CD4-positive, alpha-beta T cell treated with Interleukin-15 for 1 hour (primary cell): ENCODE measurements around the gene NCS1.
"Not testable (repeated sequence)": the region's sequence is repeated elsewhere in the genome, so short reads cannot be mapped to it uniquely, and the experiment has no call there.

ENCODE experiments used
- DNase-seq: peaks from one replicate; pipeline ENCODE4 v3.0.0-alpha.2; 2020

NCS1 gene

GRCh38 chr9:130265431-130266235 lies 93.4 kb downstream of the NCS1 start, which contains the start of gene HMCN2:
HMCN2 (plus strand) TSS chr9:130265760; CDS start chr9:130265879, 119 bp downstream.
- DNase-seq = no peak

DNA sequence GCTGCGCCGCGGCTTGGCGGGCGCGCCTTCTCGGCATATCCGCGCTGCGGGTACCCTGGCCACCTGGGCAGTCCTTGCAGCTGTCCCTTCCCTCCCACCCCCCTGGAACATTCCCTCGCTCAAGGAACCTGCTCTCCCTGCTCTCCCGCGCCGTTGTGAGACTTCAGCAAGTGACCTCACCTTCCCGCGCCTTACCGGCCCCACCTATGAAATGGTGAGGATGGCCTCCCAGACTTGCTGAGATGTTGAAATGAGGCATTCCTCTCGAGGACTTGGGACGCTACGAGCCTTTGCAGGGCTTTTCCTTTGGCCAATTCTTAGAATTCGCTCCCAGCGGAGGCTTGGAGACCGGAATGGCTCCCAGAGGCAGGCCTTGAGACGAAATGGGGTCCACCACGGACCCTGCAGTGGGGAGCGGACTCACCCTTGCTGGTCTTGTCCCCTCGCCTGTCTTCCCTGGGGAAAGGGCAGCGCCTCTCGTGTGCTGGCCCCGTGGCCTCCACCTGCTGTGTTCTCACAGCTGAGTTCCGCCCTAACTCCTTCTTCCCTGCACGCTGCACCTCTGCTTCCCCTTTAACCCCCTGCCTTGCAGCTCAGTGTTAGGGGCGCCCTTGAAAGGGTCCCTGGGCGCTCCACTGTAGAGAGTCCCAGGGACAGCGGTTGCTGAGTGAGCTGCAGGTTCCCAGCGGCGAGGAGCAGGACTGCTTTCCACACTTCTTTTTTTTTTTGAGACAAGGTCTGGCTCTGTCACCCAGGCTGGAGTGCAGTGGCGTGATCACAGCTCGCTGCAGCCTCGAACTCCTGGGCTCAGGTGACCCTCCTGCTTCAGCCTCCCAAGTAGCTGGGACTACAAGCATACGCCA lies 94.3 kb downstream of the NCS1 start:
- no peak for DNase-seq

DNA sequence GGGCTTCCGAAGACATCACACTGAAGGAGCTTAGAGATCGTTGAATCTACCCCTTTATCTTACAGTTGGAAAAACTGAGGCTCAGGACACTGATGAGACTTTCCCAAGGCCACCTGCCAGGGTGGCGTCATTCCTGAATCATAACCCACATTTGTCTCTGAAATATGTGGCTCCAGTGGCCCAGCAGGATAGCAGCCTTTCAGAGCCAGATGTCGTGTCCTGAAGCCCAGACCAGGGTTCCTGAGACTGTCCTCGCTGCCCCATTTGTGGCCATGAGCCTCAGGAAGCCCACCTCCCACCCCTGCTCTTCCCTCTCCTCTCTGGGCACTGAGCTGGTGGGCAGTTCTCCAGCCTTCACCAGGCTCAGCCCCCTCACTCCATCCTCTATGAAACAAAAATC lies 95.7 kb downstream of the NCS1 start:
- DNase-seq = no peak

DNA sequence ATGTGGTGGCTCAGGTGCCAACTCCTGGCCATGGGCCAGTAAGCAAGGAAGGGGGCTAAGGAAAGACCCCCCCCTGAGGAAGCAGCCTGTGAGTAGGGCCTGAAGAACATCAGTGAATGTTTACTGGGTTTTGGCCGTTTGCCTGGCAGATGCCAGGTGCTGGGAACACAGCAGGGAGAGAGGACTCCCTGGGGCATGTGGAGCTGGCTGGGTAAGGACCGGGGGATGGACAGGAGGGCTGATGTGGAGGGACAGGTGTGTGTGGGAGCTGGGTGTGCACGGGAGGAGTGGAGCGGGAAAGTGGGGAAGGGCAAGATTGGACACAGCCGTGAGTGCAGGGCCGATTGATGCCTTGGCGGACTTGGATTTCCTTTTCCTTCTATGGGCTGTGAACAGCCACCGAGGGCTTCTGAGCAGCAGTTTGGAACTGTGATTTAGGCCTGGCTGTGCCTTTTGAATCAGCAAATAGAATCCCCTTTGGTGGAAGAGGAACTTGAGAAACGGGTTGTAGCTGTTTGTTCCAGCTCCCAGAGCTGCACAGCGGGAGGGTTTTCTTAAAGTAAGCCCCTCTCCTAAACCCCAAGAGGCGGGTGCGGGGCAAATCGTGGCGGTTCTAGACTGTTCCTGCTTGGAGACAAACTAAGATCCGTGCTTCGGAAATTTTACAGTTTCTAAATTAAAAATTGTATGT lies 96.5 kb downstream of the NCS1 start:
- no peak for DNase-seq

DNA sequence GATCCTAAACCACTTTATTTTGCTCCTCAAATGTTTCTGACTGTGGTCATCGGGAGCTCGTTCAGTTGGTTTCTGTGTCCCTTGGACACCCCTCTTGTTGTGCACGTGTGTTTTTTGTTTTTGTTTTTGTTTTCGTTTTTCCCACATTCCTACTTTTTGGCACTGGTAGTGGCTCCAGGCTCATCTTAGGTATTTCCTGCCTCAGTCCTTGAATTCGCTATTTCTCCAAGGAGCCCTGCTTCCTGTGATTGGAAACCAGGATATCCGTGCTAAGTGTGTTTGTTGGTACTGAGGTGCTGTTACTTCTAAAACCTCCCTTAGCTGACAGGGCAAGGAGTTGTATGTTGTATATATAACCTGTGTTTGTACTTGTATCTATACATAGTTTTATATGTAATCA lies 99.3 kb downstream of the NCS1 start:
- no peak for DNase-seq

DNA sequence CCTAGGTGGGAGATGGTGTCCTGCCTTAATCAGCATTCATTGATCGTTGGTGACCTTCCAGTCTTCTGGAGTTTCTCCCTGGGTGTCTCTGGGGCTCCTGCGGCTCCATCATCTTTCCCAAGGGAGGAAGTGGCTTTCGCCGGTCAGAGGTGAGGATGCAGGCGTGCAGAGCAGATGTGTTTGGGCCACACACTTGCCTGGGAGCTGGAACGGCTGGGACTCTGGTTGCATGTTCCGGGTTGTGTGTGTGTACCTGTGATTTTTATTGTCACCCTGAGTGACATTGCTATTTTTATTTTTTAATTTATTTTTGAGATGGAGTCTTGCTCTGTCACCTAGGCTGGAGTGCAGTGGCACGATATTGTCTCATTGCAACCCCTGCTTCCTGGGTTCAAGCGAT lies 103.0 kb downstream of the NCS1 start:
- DNase-seq = no peak

DNA sequence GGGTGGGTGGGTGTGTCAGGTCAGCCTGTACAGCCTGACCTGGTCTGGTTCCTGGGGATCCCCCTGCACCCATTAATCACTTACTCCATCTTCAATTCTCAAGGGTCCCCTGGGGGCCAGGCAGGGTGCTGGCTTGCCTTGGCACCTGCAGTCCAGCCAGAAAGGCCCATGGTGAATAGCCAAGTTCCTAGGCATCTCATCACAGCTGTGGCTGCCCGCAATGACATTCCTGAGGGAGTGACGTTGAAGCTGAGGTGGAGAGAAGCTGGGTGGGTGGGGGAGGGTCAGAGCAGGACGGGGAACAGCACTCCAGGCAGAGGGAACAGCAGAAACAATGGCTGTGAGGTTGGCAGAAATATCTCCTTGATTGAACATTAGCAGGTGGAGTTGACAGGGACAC lies 103.9 kb downstream of the NCS1 start:
- DNase-seq = no peak

GRCh38 chr9:130276955-130277354 lies 104.8 kb downstream of the NCS1 start:
- no peak for DNase-seq

DNA sequence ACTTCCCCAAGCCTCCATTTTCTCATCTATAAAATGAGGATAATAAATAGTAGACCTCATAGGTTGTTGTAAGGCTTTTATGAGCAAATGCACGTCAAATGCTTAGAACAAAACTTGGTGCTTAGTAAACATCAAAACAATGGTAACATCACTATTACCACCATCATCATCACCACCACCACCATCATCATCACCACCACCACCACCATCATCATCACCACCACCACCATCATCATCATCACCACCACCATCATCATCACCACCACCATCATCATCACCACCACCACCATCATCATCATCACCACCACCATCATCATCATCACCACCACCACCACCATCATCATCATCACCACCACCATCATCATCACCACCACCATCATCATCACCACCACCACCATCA lies 105.3 kb downstream of the NCS1 start:
- DNase-seq = not testable (repeated sequence)

DNA sequence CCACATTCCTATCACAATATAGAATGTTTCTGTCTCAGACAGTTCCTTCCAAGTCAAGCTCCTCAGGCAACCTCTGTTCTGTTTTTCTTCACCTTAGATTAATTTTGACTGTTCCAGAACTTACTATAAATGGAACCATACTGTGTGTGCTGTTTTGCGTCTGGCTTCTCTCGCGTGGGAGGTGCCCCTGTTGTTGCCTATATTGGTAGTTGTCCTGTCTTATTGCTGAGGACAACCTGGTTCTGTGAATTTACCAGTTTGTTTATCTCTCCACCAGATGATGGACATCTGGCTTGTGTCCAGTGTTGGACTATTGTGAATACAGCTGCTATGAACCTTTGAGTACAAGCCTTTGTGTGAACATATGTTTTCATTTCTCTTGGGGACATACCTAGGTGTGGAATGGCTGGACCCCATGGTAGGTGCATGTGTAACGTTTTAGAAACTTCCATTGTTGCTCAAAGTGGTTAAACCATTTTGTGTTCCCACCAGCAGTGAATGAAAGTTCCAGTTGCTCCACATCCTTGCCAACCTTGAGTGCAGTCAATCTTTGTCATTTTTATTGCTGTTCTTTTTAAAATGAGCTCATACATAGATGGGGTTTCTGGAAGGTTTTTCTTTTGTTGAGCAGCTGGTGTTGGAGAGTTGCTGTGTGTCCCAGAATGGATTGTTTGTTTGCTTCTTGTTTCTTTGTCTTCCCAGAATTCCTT lies 111.5 kb downstream of the NCS1 start:
- DNase-seq = no peak

DNA sequence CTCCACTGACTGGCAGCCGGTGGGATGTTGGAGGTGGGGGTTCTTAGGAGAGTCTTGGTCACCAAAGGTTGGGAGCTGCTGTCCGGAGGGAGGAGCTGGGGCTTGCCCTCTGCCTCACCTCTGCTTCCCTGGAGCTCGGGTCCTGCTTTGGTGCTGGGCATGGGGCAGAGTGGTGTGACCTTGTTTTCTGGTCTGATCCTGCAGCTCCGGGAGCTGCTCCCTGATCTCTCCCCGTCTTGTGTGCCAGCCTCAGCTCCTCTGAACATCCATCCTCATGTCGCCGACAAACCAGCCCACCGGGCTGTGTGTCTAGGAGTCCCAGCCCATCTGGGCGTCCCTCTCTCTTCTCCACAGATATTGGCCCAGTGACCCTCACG lies 112.0 kb downstream of the NCS1 start:
- no peak for DNase-seq

- DNase-seq = no peak
Observed at GRCh38 chr9:130284690-130285089, 112.5 kb downstream of the NCS1 start.

- no peak for DNase-seq
Observed at GRCh38 chr9:130285271-130285670, 113.1 kb downstream of the NCS1 start.

GRCh38 chr9:130286072-130286770 lies 114.0 kb downstream of the NCS1 start:
- DNase-seq = no peak
